ENCODE results near the gene ARHGAP1.

DNA sequence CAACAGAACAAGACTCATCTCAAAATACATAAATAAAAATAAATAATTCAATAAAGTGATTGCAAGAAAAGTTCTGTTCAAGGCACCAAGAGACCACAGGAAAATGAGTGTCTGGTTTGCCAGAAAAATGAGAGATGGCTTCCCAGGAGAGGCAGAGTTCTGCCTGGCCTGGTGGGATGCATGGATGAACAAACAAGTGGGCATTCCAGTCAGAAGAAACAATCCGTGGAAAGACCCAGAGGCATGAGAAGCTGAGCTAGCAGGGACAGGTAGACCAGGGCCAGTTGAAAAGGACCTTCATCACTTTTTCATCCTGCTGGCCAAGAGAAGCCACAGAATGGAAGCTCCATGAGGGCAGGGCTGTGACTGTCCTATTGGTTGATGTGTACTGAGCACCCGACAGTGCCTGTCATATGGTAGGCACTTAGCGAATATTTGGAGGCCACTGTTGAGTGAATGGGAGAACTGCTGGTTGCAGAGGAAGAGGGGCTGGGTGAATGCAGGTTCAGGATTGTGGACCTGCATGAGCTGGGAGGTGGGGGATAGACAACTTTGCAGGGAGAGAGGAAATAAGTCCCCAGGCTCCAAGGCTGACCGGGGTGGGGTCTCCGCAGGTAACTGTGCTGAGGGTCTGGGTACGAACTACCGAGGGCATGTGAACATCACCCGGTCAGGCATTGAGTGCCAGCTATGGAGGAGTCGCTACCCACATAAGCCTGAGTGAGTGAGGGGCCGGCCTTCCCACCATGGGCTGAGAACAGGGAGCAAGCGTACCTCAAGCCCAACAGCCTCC lies 22.3 kb upstream of the ARHGAP1 start:
- no peak for TF ChIP-seq EZH2 (IDR thresholded peaks at IDR 0.05; ENCODE audit: borderline replicate concordance, insufficient read depth, low read length, poor library complexity, severe bottlenecking)
- no peak for TF ChIP-seq EP300 (conservative IDR thresholded peaks at IDR 0.05; ENCODE audit: poor library complexity, severe bottlenecking)
- TF ChIP-seq, protein P1, sequence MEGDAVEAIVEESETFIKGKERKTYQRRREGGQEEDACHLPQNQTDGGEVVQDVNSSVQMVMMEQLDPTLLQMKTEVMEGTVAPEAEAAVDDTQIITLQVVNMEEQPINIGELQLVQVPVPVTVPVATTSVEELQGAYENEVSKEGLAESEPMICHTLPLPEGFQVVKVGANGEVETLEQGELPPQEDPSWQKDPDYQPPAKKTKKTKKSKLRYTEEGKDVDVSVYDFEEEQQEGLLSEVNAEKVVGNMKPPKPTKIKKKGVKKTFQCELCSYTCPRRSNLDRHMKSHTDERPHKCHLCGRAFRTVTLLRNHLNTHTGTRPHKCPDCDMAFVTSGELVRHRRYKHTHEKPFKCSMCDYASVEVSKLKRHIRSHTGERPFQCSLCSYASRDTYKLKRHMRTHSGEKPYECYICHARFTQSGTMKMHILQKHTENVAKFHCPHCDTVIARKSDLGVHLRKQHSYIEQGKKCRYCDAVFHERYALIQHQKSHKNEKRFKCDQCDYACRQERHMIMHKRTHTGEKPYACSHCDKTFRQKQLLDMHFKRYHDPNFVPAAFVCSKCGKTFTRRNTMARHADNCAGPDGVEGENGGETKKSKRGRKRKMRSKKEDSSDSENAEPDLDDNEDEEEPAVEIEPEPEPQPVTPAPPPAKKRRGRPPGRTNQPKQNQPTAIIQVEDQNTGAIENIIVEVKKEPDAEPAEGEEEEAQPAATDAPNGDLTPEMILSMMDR (IDR thresholded peaks at IDR 0.05; ENCODE audit: poor library complexity, severe bottlenecking), result no peak
- no peak for TF ChIP-seq RAD21 (conservative IDR thresholded peaks at IDR 0.05)
- no peak for TF ChIP-seq REST (IDR thresholded peaks at IDR 0.05; ENCODE audit: borderline replicate concordance)
- TF ChIP-seq POLR2AphosphoS5 (IDR thresholded peaks at IDR 0.05), result no peak

All from neural cell (in vitro differentiated cells).